ENCODE measurements around the gene LCORL.

The LCORL gene

GRCh38 chr4:17961249-17961648 is 60.3 kb downstream of the LCORL start:
- Histone ChIP-seq H3K4me3 (ENCODE audit: low read length in 2 of 2) (no peak overlapping the region), H2BK5ac (ENCODE audit: low read length) (no peak overlapping the region), H3K4me1 (ENCODE audit: control insufficient read depth in 2 of 2, insufficient read depth in 1 of 2, low read depth in 1 of 2, low read length in 2 of 2) (no peaks in the 10 kb centered on the region), H3K14ac (ENCODE audit: low read length) (no peak overlapping the region), H3K4ac (ENCODE audit: low read length) (no peak overlapping the region), H2AFZ (ENCODE audit: low read length) (no peak overlapping the region), H3K27ac (replicated peaks; ENCODE audit: low read length) (no peak overlapping the region), H3K4me2 (ENCODE audit: insufficient read depth, low read length, poor library complexity, severe bottlenecking) (no peak overlapping the region), H2AK5ac (ENCODE audit: low read depth, low read length) (no peak overlapping the region), H2BK15ac (ENCODE audit: low read length) (no peak overlapping the region), H3K36me3 (replicated peaks in 1 of 2; ENCODE audit: control insufficient read depth in 2 of 2, insufficient read depth in 2 of 2, low read length in 2 of 2) (peaks cover 2 to 69% of the 10 kb centered on the region in 2 donors), H4K8ac (ENCODE audit: low read depth, low read length) (no peak overlapping the region), H3K27me3 (ENCODE audit: control insufficient read depth in 3 of 3, insufficient read depth in 3 of 3, low read depth in 1 of 3, low read length in 3 of 3) (no peaks in the 10 kb centered on the region), H4K91ac (ENCODE audit: low read depth, low read length, poor library complexity) (no peak overlapping the region), H2BK120ac (ENCODE audit: low read depth, low read length) (no peak overlapping the region), H3K23ac (ENCODE audit: low read depth, low read length, poor library complexity) (no peak overlapping the region), H2BK12ac (ENCODE audit: low read length) (no peak overlapping the region), H3K9me3 (replicated peaks in 1 of 2; ENCODE audit: control insufficient read depth in 2 of 2, insufficient read depth in 1 of 2, low read depth in 1 of 2, low read length in 2 of 2) (peaks cover 0 to 15% of the 10 kb centered on the region in 2 donors), H3K9ac (ENCODE audit: low read depth, low read length, poor library complexity) (no peak overlapping the region), H3K79me1 (ENCODE audit: low read depth, low read length) (no peaks in the 10 kb centered on the region), H3K18ac (ENCODE audit: low read length) (no peak overlapping the region)
- no peak for DNase-seq (ENCODE audit: low spot score)

GRCh38 chr4:17958181-17958580 is 63.4 kb downstream of the LCORL start:
- DNase-seq (ENCODE audit: low spot score), result no peak
- Histone ChIP-seq H3K23ac (ENCODE audit: low read depth, low read length, poor library complexity) (no peak overlapping the region), H2BK12ac (ENCODE audit: low read length) (no peak overlapping the region), H2BK5ac (ENCODE audit: low read length) (no peak overlapping the region), H2AFZ (ENCODE audit: low read length) (no peak overlapping the region), H2BK120ac (ENCODE audit: low read depth, low read length) (no peak overlapping the region), H3K9ac (ENCODE audit: low read depth, low read length, poor library complexity) (no peak overlapping the region), H3K4ac (ENCODE audit: low read length) (no peak overlapping the region), H3K36me3 (replicated peaks in 1 of 2; ENCODE audit: control insufficient read depth in 2 of 2, insufficient read depth in 2 of 2, low read length in 2 of 2) (peaks cover 2 to 96% of the 10 kb centered on the region in 2 donors), H3K18ac (ENCODE audit: low read length) (no peak overlapping the region), H3K9me3 (replicated peaks in 1 of 2; ENCODE audit: control insufficient read depth in 2 of 2, insufficient read depth in 1 of 2, low read depth in 1 of 2, low read length in 2 of 2) (peaks cover 0 to 22% of the 10 kb centered on the region in 2 donors), H4K91ac (ENCODE audit: low read depth, low read length, poor library complexity) (no peak overlapping the region), H3K4me1 (ENCODE audit: control insufficient read depth in 2 of 2, insufficient read depth in 1 of 2, low read depth in 1 of 2, low read length in 2 of 2) (no peaks in the 10 kb centered on the region), H2AK5ac (ENCODE audit: low read depth, low read length) (no peak overlapping the region), H2BK15ac (ENCODE audit: low read length) (no peak overlapping the region), H3K4me3 (ENCODE audit: low read length in 2 of 2) (no peak overlapping the region), H4K8ac (ENCODE audit: low read depth, low read length) (no peak overlapping the region), H3K27ac (replicated peaks; ENCODE audit: low read length) (no peak overlapping the region), H3K27me3 (ENCODE audit: control insufficient read depth in 3 of 3, insufficient read depth in 3 of 3, low read depth in 1 of 3, low read length in 3 of 3) (no peaks in the 10 kb centered on the region), H3K79me1 (ENCODE audit: low read depth, low read length) (no peaks in the 10 kb centered on the region), H3K14ac (ENCODE audit: low read length) (no peak overlapping the region), H3K4me2 (ENCODE audit: insufficient read depth, low read length, poor library complexity, severe bottlenecking) (no peak overlapping the region)
- WGBS, 2 donors (ENCODE audit: extremely low coverage in 2 of 2, insufficient read length in 2 of 2, insufficient replicate concordance in 1 of 2), result no CpG with 5 or more reads among the region's 3 CpGs

DNA sequence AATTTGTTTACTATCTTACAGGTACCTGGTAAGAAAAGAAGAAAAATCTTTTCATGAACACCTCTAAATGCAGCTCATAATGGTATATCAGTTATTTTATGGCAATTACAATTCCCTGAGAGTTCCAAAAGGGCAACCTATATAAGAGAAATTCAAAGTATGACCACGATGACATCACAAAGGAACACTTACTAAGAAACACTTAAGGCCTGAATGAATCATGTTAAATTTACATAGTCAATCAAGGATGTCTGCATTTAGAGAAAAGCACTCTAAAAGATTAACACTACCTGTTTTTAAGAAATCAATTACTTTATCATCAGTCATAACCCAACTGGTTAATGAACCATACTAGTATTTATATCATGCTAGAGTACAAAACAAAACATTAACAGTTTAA is 63.9 kb downstream of the LCORL start:
- no peak overlapping the region for H2BK12ac ChIP-seq (ENCODE audit: low read length)
- H3K23ac ChIP-seq (ENCODE audit: low read depth, low read length, poor library complexity), result no peak overlapping the region
- H3K27ac ChIP-seq (replicated peaks; ENCODE audit: low read length), result no peak overlapping the region
- no peak overlapping the region for H3K18ac ChIP-seq (ENCODE audit: low read length)
- no peaks in the 10 kb centered on the region for H3K27me3 ChIP-seq (ENCODE audit: control insufficient read depth in 3 of 3, insufficient read depth in 3 of 3, low read depth in 1 of 3, low read length in 3 of 3)
- H3K36me3 ChIP-seq (replicated peaks in 1 of 2; ENCODE audit: control insufficient read depth in 2 of 2, insufficient read depth in 2 of 2, low read length in 2 of 2), result peaks cover 2 to 98% of the 10 kb centered on the region in 2 donors
- no peak overlapping the region for H2AK5ac ChIP-seq (ENCODE audit: low read depth, low read length)
- H2BK15ac ChIP-seq (ENCODE audit: low read length), result no peak overlapping the region
- no peak overlapping the region for H3K14ac ChIP-seq (ENCODE audit: low read length)
- no peak overlapping the region for H4K91ac ChIP-seq (ENCODE audit: low read depth, low read length, poor library complexity)
- H3K9ac ChIP-seq (ENCODE audit: low read depth, low read length, poor library complexity), result no peak overlapping the region
- H4K8ac ChIP-seq (ENCODE audit: low read depth, low read length), result no peak overlapping the region
- H2AFZ ChIP-seq (ENCODE audit: low read length), result no peak overlapping the region
- peaks cover 0 to 23% of the 10 kb centered on the region in 2 donors for H3K9me3 ChIP-seq (replicated peaks in 1 of 2; ENCODE audit: control insufficient read depth in 2 of 2, insufficient read depth in 1 of 2, low read depth in 1 of 2, low read length in 2 of 2)
- no peaks in the 10 kb centered on the region for H3K4me1 ChIP-seq (ENCODE audit: control insufficient read depth in 2 of 2, insufficient read depth in 1 of 2, low read depth in 1 of 2, low read length in 2 of 2)
- DNase-seq (ENCODE audit: low spot score), result no peak
- H3K4me3 ChIP-seq (ENCODE audit: low read length in 2 of 2), result no peak overlapping the region
- no peak overlapping the region for H2BK5ac ChIP-seq (ENCODE audit: low read length)
- no CpG with 5 or more reads among the region's 1 CpG for WGBS, 2 donors (ENCODE audit: extremely low coverage in 2 of 2, insufficient read length in 2 of 2, insufficient replicate concordance in 1 of 2)
- no peak overlapping the region for H3K4me2 ChIP-seq (ENCODE audit: insufficient read depth, low read length, poor library complexity, severe bottlenecking)
- no peaks in the 10 kb centered on the region for H3K79me1 ChIP-seq (ENCODE audit: low read depth, low read length)
- no peak overlapping the region for H2BK120ac ChIP-seq (ENCODE audit: low read depth, low read length)
- no peak overlapping the region for H3K4ac ChIP-seq (ENCODE audit: low read length)

GRCh38 chr4:17956245-17956644 is 65.3 kb downstream of the LCORL start:
- DNase-seq (ENCODE audit: low spot score), result no peak
- H4K8ac ChIP-seq (ENCODE audit: low read depth, low read length), result no peak overlapping the region
- H2AFZ ChIP-seq (ENCODE audit: low read length), result no peak overlapping the region
- no peak overlapping the region for H3K18ac ChIP-seq (ENCODE audit: low read length)
- H3K9ac ChIP-seq (ENCODE audit: low read depth, low read length, poor library complexity), result no peak overlapping the region
- H3K27me3 ChIP-seq (ENCODE audit: control insufficient read depth in 3 of 3, insufficient read depth in 3 of 3, low read depth in 1 of 3, low read length in 3 of 3), result no peaks in the 10 kb centered on the region
- H3K4me2 ChIP-seq (ENCODE audit: insufficient read depth, low read length, poor library complexity, severe bottlenecking), result no peak overlapping the region
- H4K91ac ChIP-seq (ENCODE audit: low read depth, low read length, poor library complexity), result no peak overlapping the region
- peaks cover 2 to 93% of the 10 kb centered on the region in 2 donors for H3K36me3 ChIP-seq (replicated peaks in 1 of 2; ENCODE audit: control insufficient read depth in 2 of 2, insufficient read depth in 2 of 2, low read length in 2 of 2)
- H2BK5ac ChIP-seq (ENCODE audit: low read length), result no peak overlapping the region
- no peaks in the 10 kb centered on the region for H3K4me1 ChIP-seq (ENCODE audit: control insufficient read depth in 2 of 2, insufficient read depth in 1 of 2, low read depth in 1 of 2, low read length in 2 of 2)
- H3K9me3 ChIP-seq (replicated peaks in 1 of 2; ENCODE audit: control insufficient read depth in 2 of 2, insufficient read depth in 1 of 2, low read depth in 1 of 2, low read length in 2 of 2), result peaks cover 0 to 23% of the 10 kb centered on the region in 2 donors
- no peak overlapping the region for H3K23ac ChIP-seq (ENCODE audit: low read depth, low read length, poor library complexity)
- H2BK120ac ChIP-seq (ENCODE audit: low read depth, low read length), result no peak overlapping the region
- no peak overlapping the region for H2BK15ac ChIP-seq (ENCODE audit: low read length)
- no peak overlapping the region for H2BK12ac ChIP-seq (ENCODE audit: low read length)
- H3K14ac ChIP-seq (ENCODE audit: low read length), result no peak overlapping the region
- no CpG with 5 or more reads among the region's 4 CpGs for WGBS, 2 donors (ENCODE audit: extremely low coverage in 2 of 2, insufficient read length in 2 of 2, insufficient replicate concordance in 1 of 2)
- no peak overlapping the region for H3K4ac ChIP-seq (ENCODE audit: low read length)
- H3K79me1 ChIP-seq (ENCODE audit: low read depth, low read length), result no peaks in the 10 kb centered on the region
- no peak overlapping the region for H2AK5ac ChIP-seq (ENCODE audit: low read depth, low read length)
- no peak overlapping the region for H3K27ac ChIP-seq (replicated peaks; ENCODE audit: low read length)
- no peak overlapping the region for H3K4me3 ChIP-seq (ENCODE audit: low read length in 2 of 2)
